GM15510 (cell line): ENCODE results near the gene SERPINH1.

Experiments used
- POLR2A ChIP-seq: IDR thresholded peaks from 3 replicates; pipeline ENCODE4 v1.6.1; 2011; ENCODE audit warnings: borderline replicate concordance; ENCODE audit not compliant: insufficient read length; ENCODE audit errors: extremely low read depth

Gene SERPINH1

GRCh38 chr11:75541193-75542087, 20.6 kb upstream of the SERPINH1 start:
- TF ChIP-seq POLR2A: no peak

GRCh38 chr11:75542088-75542438, 20.0 kb upstream of the SERPINH1 start:
- no peak for TF ChIP-seq POLR2A

GRCh38 chr11:75543806-75544205, 18.2 kb upstream of the SERPINH1 start:
- no peak for TF ChIP-seq POLR2A

GRCh38 chr11:75547177-75547576, 14.9 kb upstream of the SERPINH1 start:
- no peak for TF ChIP-seq POLR2A

GRCh38 chr11:75547617-75548058, 14.4 kb upstream of the SERPINH1 start:
- no peak for TF ChIP-seq POLR2A

- TF ChIP-seq POLR2A: no peak
These were observed 13.3 kb upstream of the SERPINH1 start for GRCh38 chr11:75548595-75549272.

GRCh38 chr11:75549370-75549958, 12.6 kb upstream of the SERPINH1 start:
- TF ChIP-seq POLR2A: no peak

GRCh38 chr11:75553182-75553581, 8.9 kb upstream of the SERPINH1 start:
- no peak for TF ChIP-seq POLR2A

GRCh38 chr11:75553889-75554257, 8.2 kb upstream of the SERPINH1 start:
- no peak for TF ChIP-seq POLR2A

- TF ChIP-seq POLR2A: no peak
These were observed 7.6 kb upstream of the SERPINH1 start for GRCh38 chr11:75554258-75555022.

GRCh38 chr11:75555079-75555811, 6.8 kb upstream of the SERPINH1 start:
- TF ChIP-seq POLR2A: no peak

- no peak for TF ChIP-seq POLR2A
These were observed 5.8 kb upstream of the SERPINH1 start for GRCh38 chr11:75556275-75556674.

- no peak for TF ChIP-seq POLR2A
These were observed 4.2 kb upstream of the SERPINH1 start for GRCh38 chr11:75557666-75558494.
